Measurements from ENCODE around the gene CTBP1. TPM values are rescaled to one million over a fixed set of nuclear protein-coding genes. Genes with fewer than 3 reads are reported as not detected.

Gene CTBP1
- total RNA-seq, 3 donors from 2014 or later, result 130 to 159 (median 133) TPM

DNA sequence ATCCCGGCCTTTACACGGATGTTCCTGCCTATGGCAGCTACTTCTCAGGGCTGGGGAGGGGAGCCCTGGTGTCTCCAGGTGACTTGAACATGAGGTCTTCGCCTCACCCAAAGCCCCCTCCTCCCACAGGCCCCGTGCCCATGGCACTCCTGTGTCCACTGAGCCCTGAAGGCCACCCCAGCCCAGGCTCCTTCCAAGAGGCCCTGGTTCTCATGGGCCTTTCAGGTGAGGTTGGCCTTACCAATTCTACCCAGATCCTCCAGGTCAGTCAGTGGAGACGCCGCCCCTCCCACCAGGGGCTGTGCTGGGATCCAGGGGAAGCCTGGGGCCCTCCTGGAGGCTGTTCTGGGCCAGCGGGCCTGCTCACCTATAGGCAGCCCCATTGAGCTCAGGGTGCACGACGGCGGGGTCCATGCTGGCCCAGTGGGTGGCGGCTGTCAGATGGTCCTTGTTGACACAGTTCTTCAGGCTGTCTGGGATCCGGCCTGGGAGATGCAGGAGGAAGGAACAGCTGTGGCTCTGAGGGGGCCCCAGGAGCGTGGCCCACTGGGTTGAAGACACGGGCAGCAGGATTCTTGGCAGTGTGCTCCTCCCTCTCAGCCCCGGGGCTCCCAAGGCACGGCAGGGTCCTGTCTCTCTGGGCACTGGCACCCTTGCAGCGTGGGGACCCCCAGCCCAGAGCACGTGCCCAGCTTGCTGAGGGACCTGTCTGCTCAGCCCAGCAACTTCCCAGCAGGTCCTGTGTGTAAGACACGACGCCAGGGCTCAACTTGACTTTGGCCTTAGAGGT, 36.2 kb downstream of the CTBP1 start:
- no peaks in the 10 kb centered on the region for H3K27me3 ChIP-seq
- intact Hi-C loops (cut with DNase I; ENCODE audit: low total_unique reads), result loop anchor here (10.0 kb wide), 1 partner anchor 458 kb away; no protein-coding TSS in a partner anchor
- no peak overlapping the region for H3K4me3 ChIP-seq
- DNase-seq (ENCODE audit: low spot score in 2 of 2), result no peak
- H3K36me3 ChIP-seq, result no peaks in the 10 kb centered on the region
- TF ChIP-seq CTCF (IDR thresholded peaks at IDR 0.05) (no peak), POLR2AphosphoS5 (IDR thresholded peaks at IDR 0.05) (no peak), POLR2A (IDR thresholded peaks at IDR 0.05) (no peak)
- peaks cover 3 to 5% of the 10 kb centered on the region in 2 donors for H3K4me1 ChIP-seq
- H3K9me3 ChIP-seq, result no peaks in the 10 kb centered on the region
- H3K27ac ChIP-seq, result peak overlapping the region; percentile 25 to 69

DNA sequence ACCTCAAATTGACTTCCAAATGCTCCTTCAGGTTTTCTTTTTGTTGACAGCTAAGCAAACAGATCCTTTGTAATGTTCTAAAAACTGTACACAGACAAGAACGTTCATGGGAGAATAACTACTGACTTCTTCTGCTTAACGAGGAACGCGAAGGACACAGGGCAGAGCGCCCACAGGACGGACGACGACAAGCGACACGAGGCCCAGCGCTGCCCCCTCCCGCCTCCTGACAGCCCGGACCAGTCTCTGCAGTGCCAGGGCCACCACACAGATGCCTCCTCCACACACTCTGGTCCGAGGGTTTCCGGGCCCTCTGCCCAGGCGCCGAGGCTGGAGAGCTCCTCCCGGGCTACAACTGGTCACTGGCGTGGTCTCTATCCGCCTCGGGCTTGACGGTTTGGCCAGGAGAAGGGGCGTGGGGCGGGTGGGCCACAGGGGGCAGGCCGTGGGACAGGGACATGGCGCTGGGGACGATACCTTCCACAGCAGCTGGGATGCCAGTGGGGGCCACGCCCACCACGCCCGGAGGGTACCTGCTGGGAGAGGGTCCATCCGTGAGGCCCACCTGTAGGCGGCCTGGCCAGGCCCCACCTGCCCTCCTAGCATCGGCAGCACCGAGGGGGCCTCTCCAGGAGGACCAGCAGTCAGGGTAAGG, 36.9 kb downstream of the CTBP1 start:
- TF ChIP-seq CTCF (IDR thresholded peaks at IDR 0.05) (no peak), POLR2AphosphoS5 (IDR thresholded peaks at IDR 0.05) (no peak), POLR2A (IDR thresholded peaks at IDR 0.05) (no peak)
- no peak for DNase-seq (ENCODE audit: low spot score in 2 of 2)
- Histone ChIP-seq H3K4me1 (peaks cover 3 to 5% of the 10 kb centered on the region in 2 donors), H3K27me3 (no peaks in the 10 kb centered on the region), H3K36me3 (no peaks in the 10 kb centered on the region), H3K27ac (peak overlapping the region; percentile 25 to 69), H3K4me3 (no peak overlapping the region), H3K9me3 (no peaks in the 10 kb centered on the region)
- intact Hi-C loops (cut with DNase I; ENCODE audit: low total_unique reads), result loop anchor here (10.0 kb wide), 1 partner anchor 457 kb away; no protein-coding TSS in a partner anchor

DNA sequence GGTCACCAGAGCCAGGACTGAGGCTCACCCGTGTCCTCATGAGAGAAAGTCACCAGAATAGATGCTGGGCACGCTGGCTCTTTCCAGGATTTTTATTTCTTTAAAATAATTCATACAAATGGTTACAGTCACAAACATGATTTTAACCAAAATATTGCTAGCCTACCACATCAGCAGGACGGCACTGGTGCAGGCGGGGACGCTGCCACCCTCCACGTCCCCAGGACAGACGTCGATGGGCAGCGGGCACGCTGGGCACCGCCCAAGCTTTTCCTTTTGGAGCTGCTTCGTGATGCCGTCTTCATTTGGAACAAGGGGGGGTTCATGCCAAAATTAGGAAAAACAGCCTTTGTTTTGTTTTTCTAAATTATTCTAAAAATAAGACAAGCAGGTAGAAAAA, 37.6 kb downstream of the CTBP1 start:
- intact Hi-C loops (cut with DNase I; ENCODE audit: low total_unique reads), result loop anchor here (10.0 kb wide), 1 partner anchor 457 kb away; no protein-coding TSS in a partner anchor
- no peaks in the 10 kb centered on the region for H3K27me3 ChIP-seq
- DNase-seq (ENCODE audit: low spot score in 2 of 2), result no peak
- no peak overlapping the region for H3K27ac ChIP-seq
- H3K4me1 ChIP-seq, result peaks cover 3 to 5% of the 10 kb centered on the region in 2 donors
- H3K9me3 ChIP-seq, result no peaks in the 10 kb centered on the region
- H3K36me3 ChIP-seq, result no peaks in the 10 kb centered on the region
- TF ChIP-seq POLR2AphosphoS5 (IDR thresholded peaks at IDR 0.05) (no peak), POLR2A (IDR thresholded peaks at IDR 0.05) (no peak), CTCF (IDR thresholded peaks at IDR 0.05) (no peak)
- H3K4me3 ChIP-seq, result no peak overlapping the region

- H3K4me3 ChIP-seq, result no peak overlapping the region
- DNase-seq (ENCODE audit: low spot score in 2 of 2), result no peak
Observed at GRCh38 chr4:1210971-1211370, 38.0 kb downstream of the CTBP1 start.

More at GRCh38 chr4:1210971-1211370, 38.0 kb downstream of the CTBP1 start:
- Histone ChIP-seq H3K27me3 (no peaks in the 10 kb centered on the region), H3K4me1 (peaks cover 3 to 5% of the 10 kb centered on the region in 2 donors), H3K9me3 (no peaks in the 10 kb centered on the region), H3K27ac (peak overlapping the region in 1 of 2 donors; percentile 35), H3K36me3 (no peaks in the 10 kb centered on the region)
- no peak for TF ChIP-seq POLR2AphosphoS5 (IDR thresholded peaks at IDR 0.05)
- TF ChIP-seq POLR2A (IDR thresholded peaks at IDR 0.05), result no peak
- TF ChIP-seq CTCF (IDR thresholded peaks at IDR 0.05), result no peak
- intact Hi-C loops (cut with DNase I; ENCODE audit: low total_unique reads), result loop anchor here (10.0 kb wide), 1 partner anchor 456 kb away; no protein-coding TSS in a partner anchor

Data from breast epithelium (tissue), 4 donors.